ENCODE measurements around the gene ALK. TPM values are rescaled to one million over a fixed set of nuclear protein-coding genes. Genes with fewer than 3 reads are reported as not detected.

ALK gene
- polyA plus RNA-seq, 2 of the 4 experiments (the other 2 are of a cell fraction): not detected

GRCh38 chr2:29490045-29490444 is 431.3 kb downstream of the ALK start:
- 35% methylated on average over 6 of the region's 6 CpGs for WGBS (ENCODE audit: missing lambda C conversion rate)
- no peak for TF ChIP-seq HEYL (CRISPR knock-in tag; IDR thresholded peaks at IDR 0.05)
- no peak for TF ChIP-seq ZFP36 (IDR thresholded peaks at IDR 0.05; ENCODE audit: borderline replicate concordance, partially characterized antibody)
- TF ChIP-seq CBX2 (IDR thresholded peaks at IDR 0.05; ENCODE audit: borderline replicate concordance, low read depth): no peak
- no peak for TF ChIP-seq PHF8 (IDR thresholded peaks at IDR 0.05; ENCODE audit: borderline replicate concordance, low read depth)
- TF ChIP-seq RAD21 (conservative IDR thresholded peaks at IDR 0.05 in 1 of 2, IDR thresholded peaks at IDR 0.05 in 1 of 2): no peak
- TF ChIP-seq ZC3H11A (IDR thresholded peaks at IDR 0.05): no peak
- TF ChIP-seq PBX3 (IDR thresholded peaks at IDR 0.05): no peak
- TF ChIP-seq POLR2AphosphoS2 (conservative IDR thresholded peaks at IDR 0.05; ENCODE audit: low read length): no peak
- TF ChIP-seq EHF (CRISPR knock-in tag; IDR thresholded peaks at IDR 0.05): no peak
- TF ChIP-seq SREBF2 (IDR thresholded peaks at IDR 0.05): no peak
- no peak for TF ChIP-seq EHMT2 (IDR thresholded peaks at IDR 0.05; ENCODE audit: low read depth)
- TF ChIP-seq HES2 (IDR thresholded peaks at IDR 0.05): no peak
- no peak for TF ChIP-seq KDM1A (IDR thresholded peaks at IDR 0.05; ENCODE audit: low read depth)
- no peak for TF ChIP-seq FOSB (CRISPR knock-in tag; IDR thresholded peaks at IDR 0.05)
- no peak for TF ChIP-seq POLR2A (IDR thresholded peaks at IDR 0.05; ENCODE audit: low read length)
- no peak for TF ChIP-seq BCL3 (IDR thresholded peaks at IDR 0.05)
- TF ChIP-seq HOXB13 (CRISPR knock-in tag; IDR thresholded peaks at IDR 0.05; ENCODE audit: low read depth): no peak
- Histone ChIP-seq H3K4me1 (no peaks in the 10 kb centered on the region), H3K27ac (no peak overlapping the region), H3K4me3 (no peak overlapping the region), H3K9me3 (no peaks in the 10 kb centered on the region), H3K4me2 (no peak overlapping the region)
- ChIA-PET POLR2A (no interaction called here), CTCF (no interaction called here)
- DNase-seq (ENCODE audit: low read depth in 1 of 2, low spot score in 1 of 2) (no peak), ATAC-seq (no peak), FAIRE-seq (no peak)

- TF ChIP-seq NFE2L2 (conservative IDR thresholded peaks at IDR 0.05; ENCODE audit: low read length): no peak
- TF ChIP-seq REST (IDR thresholded peaks at IDR 0.05): peak; percentile 39; the same call in 1 of the 2 replicates
- TF ChIP-seq CEBPB (IDR thresholded peaks at IDR 0.05): no peak
- TF ChIP-seq RARB (CRISPR knock-in tag; IDR thresholded peaks at IDR 0.05): no peak
- TF ChIP-seq BHLHE40 (IDR thresholded peaks at IDR 0.05; ENCODE audit: low read depth, low read length): no peak
- TF ChIP-seq TP53 (CRISPR knock-in tag; IDR thresholded peaks at IDR 0.05): no peak
- H3K9me3 ChIP-seq: no peaks in the 10 kb centered on the region
- 44% methylated on average over 1 of the region's 1 CpG for WGBS (ENCODE audit: missing lambda C conversion rate)
- POLR2A ChIA-PET: no interaction called here
- FAIRE-seq: no peak
- no peak overlapping the region for H3K27ac ChIP-seq
- no peak overlapping the region for H3K4me2 ChIP-seq
- no peak for DNase-seq (ENCODE audit: low read depth in 1 of 2, low spot score in 1 of 2)
- CTCF ChIA-PET: interaction anchor here (0.5 kb wide), 1 partner anchor 499 kb away, joined by 4 read pairs; no protein-coding TSS in a partner anchor
- H3K4me1 ChIP-seq: no peaks in the 10 kb centered on the region
- no peak for ATAC-seq
- H3K4me3 ChIP-seq: no peak overlapping the region
Measured at GRCh38 chr2:29489568-29489967, 431.8 kb downstream of the ALK start.

Data from A549 (cell line).